Stimulated activated CD8-positive, alpha-beta memory T cell treated with anti-CD3 and anti-CD28 coated beads, Interleukin-12 subunit alpha, Interleukin-12 subunit beta, amount 100 ng/mL, for 24 hours (primary cell): ENCODE measurements around the gene CTIF.

Source experiments
- DNase-seq: peaks from one replicate; pipeline ENCODE4 v3.0.0-alpha.2; 2020; ENCODE audit errors: extremely low read depth

CTIF gene

DNA sequence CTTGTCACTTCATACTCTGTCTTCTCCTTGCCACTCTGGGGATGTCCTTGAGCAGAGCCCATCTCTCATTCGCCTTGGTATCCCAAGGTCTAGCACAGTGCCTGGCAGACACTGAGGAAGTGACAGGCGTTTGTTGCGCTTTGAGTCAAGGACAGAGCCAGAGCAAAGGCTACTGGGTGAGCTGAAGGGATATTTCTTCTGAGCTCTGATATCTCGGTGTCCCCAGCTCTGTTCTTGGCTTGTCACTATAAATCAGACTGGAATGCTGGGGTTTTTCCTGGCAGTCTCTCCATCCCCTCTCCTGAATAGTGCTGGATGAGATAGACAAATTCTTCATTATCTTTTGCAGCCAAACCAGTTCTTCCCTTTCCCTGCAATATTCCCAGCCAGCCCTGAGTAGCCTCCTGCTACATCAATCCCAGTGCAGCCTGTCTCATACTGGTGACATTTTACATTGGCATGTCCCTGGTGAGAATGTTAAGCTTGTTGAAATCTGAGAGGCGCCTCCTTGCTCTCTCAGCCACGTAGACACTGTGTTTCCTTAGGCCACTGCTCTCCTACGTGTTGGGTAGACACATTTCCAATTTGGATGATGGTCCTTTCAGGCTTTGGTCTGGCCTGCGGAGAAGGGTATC lies 61.7 kb downstream of the CTIF start:
- no peak for DNase-seq

- no peak for DNase-seq
Measured at GRCh38 chr18:48601343-48601742, 62.5 kb downstream of the CTIF start.

- DNase-seq: no peak
Measured at GRCh38 chr18:48602759-48603390, 64.0 kb downstream of the CTIF start.

GRCh38 chr18:48605408-48605845 lies 66.6 kb downstream of the CTIF start:
- DNase-seq: no peak

DNA sequence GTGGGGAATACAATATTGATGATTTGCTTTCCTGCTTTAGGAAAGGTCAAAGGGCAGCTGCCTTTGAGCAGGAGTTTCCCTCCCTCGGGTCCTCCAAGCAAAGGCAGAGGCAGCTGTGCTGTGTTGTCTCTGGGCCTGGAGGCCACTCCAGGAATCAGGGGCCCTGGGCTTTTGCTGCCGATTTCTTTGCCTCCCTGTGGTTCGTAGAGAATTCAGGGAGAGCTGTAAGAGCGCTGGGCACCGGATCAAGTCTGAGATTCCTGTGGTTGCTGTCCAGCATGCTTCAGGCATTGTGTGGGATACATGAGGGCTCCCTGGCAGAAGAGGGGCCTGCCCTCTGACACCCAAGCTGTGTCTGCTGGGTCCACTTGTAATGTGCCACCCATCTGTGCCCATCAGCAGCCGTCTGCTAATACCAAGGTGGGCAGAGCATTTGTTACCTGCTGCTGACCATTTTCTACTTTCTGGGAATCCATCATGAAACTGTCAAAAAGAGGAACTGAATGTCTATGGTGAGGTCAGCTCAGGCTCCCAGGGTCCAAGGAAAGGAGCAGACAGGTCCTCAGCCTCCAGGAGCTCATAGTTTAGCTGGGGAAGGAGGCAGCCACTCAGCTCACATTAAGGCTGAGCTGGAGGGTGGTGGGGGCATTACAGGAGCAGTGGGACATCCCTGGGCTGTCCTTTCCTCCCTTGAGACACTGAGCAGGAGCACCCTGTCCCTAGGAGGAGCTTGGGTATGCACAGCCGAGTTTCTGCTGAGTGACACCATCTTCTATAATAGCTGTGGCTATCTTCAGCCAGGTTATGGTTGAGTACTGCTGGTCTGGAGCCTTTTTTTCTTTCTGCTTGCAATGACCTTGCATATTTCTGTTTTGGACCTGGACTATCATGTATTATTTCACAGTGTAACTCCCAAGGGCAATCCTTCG lies 68.5 kb downstream of the CTIF start:
- DNase-seq: no peak

DNA sequence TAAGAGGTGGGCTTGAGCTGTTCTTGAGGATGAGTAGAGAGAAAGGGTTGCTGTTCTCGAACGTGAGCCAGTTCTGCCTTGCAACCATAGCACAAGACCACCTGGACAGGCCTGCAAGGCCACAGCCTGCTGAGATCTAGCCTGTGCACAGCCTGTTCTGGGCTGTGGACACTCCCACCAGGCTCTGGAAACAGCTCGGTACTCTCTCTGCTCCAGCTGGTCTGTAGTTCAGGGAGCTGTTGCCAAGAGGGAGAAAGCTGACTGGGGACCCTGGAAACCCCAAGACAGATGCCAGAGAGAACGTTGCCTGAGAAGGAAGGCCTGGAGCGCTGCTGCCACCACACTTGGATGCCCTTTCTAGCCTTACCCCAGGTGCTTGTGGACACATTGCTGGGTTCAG lies 69.8 kb downstream of the CTIF start:
- DNase-seq: no peak

- DNase-seq: no peak
Measured at GRCh38 chr18:48609114-48609513, 70.3 kb downstream of the CTIF start.

GRCh38 chr18:48609820-48610815 lies 71.3 kb downstream of the CTIF start:
- no peak for DNase-seq

- no peak for DNase-seq
Measured at GRCh38 chr18:48611203-48611602, 72.4 kb downstream of the CTIF start.

DNA sequence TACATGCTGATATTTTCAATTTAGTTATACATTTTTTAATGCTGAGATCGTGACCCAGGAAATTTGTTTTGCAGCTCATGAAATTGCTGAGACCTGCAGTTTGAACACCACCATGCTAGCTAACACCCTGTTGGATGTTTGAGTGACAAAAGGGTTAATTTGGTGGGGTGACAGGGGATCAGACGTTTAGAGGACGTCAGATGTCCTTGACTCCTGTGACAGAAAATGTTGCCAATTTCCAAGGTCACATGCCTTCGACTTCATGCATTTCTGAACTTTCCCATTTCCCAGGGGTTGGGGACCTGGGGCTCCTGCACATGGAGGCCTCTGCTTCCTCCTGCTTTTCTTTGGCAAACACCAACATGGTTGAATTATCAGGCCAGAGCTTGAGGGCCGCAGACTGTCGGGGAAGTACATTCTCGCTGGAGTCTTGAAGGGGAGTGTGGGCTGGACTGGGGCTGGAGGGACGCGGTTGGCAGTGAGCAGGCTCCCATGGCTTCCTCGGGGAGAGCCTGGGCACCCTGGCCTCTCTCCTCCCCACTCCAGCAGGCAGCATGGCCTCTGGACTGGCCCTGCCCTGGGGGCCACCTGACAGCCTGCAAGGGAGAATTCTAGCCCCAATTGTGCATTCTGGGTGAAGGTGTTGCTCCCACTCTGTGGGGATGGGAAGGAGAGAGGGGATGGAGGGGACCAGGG lies 73.1 kb downstream of the CTIF start:
- no peak for DNase-seq

DNA sequence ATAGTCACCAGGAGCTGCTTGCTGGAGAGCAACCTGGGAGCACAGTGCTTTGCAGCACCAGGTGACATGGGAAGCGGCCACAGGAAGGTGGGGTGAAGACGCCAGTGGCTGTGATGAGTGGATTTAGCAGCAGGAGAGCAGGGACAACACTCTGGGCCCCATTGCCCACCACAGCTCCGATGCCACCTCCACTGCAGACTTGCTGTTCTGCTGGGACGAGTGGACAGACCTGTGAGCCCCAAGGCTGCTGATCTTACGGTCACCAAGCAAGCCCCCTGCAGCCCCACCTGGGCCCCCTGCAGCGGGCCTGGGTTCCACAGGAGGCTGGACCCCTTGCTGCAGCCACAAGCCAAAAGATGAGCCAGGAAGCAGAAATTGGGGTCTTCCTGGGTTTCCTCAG lies 73.7 kb downstream of the CTIF start:
- no peak for DNase-seq

- no peak for DNase-seq
Measured at GRCh38 chr18:48612917-48613316, 74.1 kb downstream of the CTIF start.

DNA sequence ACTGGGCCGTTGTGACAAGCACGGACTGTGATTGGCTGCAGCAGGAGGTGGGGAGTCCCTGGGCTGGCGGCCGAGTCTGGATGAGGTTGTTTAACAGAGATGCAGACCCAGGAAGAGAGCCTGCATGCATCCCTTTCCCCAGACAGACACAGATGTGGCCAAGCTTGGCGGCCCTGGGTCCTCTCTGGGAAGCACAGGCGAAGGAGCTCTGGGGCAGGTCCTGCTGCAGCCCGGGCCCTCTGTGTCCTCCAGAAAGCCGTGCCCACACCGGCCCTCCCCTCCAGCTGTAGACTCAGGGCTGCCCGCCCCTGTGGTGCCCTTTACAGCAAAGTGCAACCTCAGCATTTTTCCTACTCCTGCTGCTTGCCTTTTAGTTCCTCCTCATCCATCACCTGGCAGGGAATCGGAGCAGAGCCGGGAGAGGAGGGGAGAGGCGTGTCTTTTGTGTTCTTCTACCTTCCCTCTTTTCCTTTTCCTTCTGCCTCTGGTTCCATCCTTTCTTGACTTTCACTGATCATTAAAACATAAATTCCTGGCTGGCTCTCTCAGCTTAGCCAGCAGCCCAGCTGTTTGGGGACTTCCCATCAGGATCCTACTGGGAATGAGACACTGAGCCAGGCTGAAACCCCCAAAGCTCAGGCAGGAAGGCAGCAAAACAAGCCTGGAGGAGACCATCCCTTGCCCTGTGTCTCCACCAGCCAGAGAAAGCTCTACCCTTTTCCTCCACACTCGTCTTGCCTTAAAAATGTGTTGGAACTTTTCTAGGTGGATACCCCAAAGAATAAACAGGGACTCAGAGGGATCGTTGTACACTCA lies 75.0 kb downstream of the CTIF start:
- no peak for DNase-seq

DNA sequence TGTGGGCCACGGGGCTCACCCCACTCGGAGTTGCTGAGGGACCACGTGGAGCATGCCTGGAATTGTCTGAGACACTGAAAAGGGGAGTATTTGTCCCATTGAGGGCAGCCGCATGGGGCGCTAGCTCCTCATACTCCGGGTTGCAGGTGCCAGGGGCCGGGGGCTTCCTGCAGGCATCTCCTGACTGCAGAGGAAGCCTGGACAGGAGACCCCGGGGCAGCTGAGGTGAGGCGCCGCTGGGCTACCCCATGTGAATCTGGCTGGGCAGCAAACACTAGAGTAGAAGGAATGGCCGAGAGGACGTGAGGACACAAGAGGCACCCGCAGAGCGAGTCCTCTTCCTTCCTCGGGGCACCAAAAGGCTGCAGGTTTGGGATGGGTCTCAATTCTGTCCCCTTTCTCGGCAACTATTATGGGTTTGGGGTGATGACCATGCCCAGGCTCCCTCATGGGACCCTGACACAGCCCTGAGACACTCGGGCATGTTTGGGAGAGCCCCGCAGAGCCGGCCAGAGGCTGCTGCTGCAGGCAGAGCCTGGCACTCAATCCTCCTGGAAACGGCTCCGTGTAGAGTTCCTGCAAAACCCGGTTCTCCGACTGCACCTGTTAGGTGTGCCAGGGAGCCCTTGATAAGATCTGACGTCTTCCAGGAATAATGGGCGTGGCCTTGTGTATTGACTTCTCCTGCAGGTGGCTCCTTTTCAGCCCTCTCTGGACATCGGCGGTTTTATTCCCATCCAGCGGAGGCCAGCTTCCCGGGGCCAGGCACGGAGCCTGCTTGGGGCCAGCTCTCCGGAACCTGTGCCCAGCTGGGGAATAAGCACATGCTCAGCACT lies 77.0 kb downstream of the CTIF start:
- DNase-seq: no peak

GRCh38 chr18:48616484-48617255 lies 77.8 kb downstream of the CTIF start:
- no peak for DNase-seq

DNA sequence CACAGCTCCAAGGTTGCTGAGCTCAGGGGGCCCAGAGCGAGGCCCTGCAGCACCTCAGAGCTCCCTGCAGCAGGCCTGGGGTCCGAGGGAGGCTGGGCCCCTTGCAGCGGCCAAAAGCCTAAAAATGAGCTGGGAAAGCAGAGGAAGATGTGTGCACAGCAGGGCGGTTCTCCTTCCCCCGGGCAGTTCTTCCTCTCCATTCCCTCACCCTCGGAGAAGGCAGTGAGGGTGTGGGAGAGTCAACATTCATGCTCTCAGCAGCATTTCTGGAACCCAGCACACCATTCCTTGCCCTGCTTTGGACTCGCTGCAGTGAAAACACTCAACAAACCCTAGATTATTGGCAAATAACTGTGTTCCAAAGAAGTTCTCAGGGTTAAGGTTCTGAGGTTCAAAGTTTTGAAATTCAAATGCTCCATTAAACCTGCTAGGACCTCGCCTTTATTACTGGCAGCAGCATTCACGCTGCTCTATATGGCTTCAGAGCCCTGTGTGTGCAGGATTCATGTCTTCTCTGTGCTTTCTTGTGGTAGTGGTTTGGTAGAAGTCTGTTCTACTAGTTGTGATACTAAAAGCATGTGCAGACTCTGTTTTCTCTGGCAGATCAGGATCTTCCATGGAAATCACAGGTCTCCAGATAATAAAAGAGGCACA lies 79.1 kb downstream of the CTIF start:
- DNase-seq: no peak

- DNase-seq: no peak
Measured at GRCh38 chr18:48619016-48619415, 80.2 kb downstream of the CTIF start.

DNA sequence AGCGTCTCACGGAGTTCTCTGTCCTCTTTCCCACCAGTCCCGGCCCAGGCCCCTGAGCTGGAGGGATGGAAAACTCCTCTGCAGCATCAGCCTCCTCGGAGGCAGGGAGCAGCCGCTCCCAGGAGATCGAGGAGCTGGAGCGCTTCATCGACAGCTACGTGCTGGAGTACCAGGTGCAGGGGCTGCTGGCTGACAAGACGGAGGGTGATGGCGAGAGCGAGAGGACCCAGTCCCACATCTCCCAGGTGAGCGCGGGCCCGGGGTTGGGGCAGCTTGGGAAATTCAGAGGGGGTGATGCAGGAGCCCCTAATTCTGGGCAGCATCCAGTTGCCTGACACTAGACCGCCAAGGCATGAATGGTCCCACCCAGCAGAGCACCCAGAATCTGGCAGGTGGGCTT lies 80.7 kb downstream of the CTIF start:
- DNase-seq: no peak
